ENCODE data around the gene ERBIN. TPM values are rescaled to one million over a fixed set of nuclear protein-coding genes. Genes with fewer than 3 reads are reported as not detected.
"Not testable (repeated sequence)": the region's sequence is repeated elsewhere in the genome, so short reads cannot be mapped to it uniquely, and the experiment has no call there.

The ERBIN gene
- total RNA-seq, 1 donor from 2014 or later = 61.4 TPM

GRCh38 chr5:65916636-65917035, 9.7 kb upstream of the ERBIN start:
- no peak for DNase-seq (ENCODE audit: extremely low read depth, low read depth, low spot score)

- DNase-seq (ENCODE audit: extremely low read depth, low read depth, low spot score) = no peak
Measured at GRCh38 chr5:65919773-65920172, 6.6 kb upstream of the ERBIN start.

- no peak for DNase-seq (ENCODE audit: extremely low read depth, low read depth, low spot score)
Measured at GRCh38 chr5:65923339-65923738, 3.0 kb upstream of the ERBIN start.

GRCh38 chr5:65924366-65925043, 1.9 kb upstream of the ERBIN start:
- DNase-seq (ENCODE audit: extremely low read depth, low read depth, low spot score) = no peak

GRCh38 chr5:65925044-65925600, 1.3 kb upstream of the ERBIN start:
- DNase-seq (ENCODE audit: extremely low read depth, low read depth, low spot score) = no peak

- no peak for DNase-seq (ENCODE audit: extremely low read depth, low read depth, low spot score)
Measured at GRCh38 chr5:65925601-65926275, 637 bp upstream of the ERBIN start.

- DNase-seq (ENCODE audit: extremely low read depth, low read depth, low spot score) = no peak
Measured at GRCh38 chr5:65926893-65927292, 518 bp downstream of the ERBIN start.

- DNase-seq (ENCODE audit: extremely low read depth, low read depth, low spot score) = peak; percentile 39
Measured at GRCh38 chr5:65927503-65928321, 1.3 kb downstream of the ERBIN start.

GRCh38 chr5:65928322-65928752, 2.0 kb downstream of the ERBIN start:
- no peak for DNase-seq (ENCODE audit: extremely low read depth, low read depth, low spot score)

GRCh38 chr5:65928860-65929259, 2.5 kb downstream of the ERBIN start:
- no peak for DNase-seq (ENCODE audit: extremely low read depth, low read depth, low spot score)

GRCh38 chr5:65932676-65933075, 6.3 kb downstream of the ERBIN start:
- no peak for DNase-seq (ENCODE audit: extremely low read depth, low read depth, low spot score)

GRCh38 chr5:65933295-65933694, 6.9 kb downstream of the ERBIN start:
- no peak for DNase-seq (ENCODE audit: extremely low read depth, low read depth, low spot score)

- DNase-seq (ENCODE audit: extremely low read depth, low read depth, low spot score) = no peak
Measured at GRCh38 chr5:65938256-65938655, 11.9 kb downstream of the ERBIN start.

GRCh38 chr5:65943771-65944170, 17.4 kb downstream of the ERBIN start:
- no peak for DNase-seq (ENCODE audit: extremely low read depth, low read depth, low spot score)

GRCh38 chr5:65946198-65946745, 19.9 kb downstream of the ERBIN start:
- DNase-seq (ENCODE audit: extremely low read depth, low read depth, low spot score) = no peak

GRCh38 chr5:65948115-65948747, 21.9 kb downstream of the ERBIN start:
- DNase-seq (ENCODE audit: extremely low read depth, low read depth, low spot score) = no peak

- DNase-seq (ENCODE audit: extremely low read depth, low read depth, low spot score) = no peak
Measured at GRCh38 chr5:65951330-65951729, 25.0 kb downstream of the ERBIN start.

- DNase-seq (ENCODE audit: extremely low read depth, low read depth, low spot score) = no peak
Measured at GRCh38 chr5:65952259-65952658, 25.9 kb downstream of the ERBIN start.

GRCh38 chr5:65954200-65954599, 27.8 kb downstream of the ERBIN start:
- no peak for DNase-seq (ENCODE audit: extremely low read depth, low read depth, low spot score)

- DNase-seq (ENCODE audit: extremely low read depth, low read depth, low spot score) = no peak
Measured at GRCh38 chr5:65955746-65956145, 29.4 kb downstream of the ERBIN start.

GRCh38 chr5:65957703-65958102, 31.3 kb downstream of the ERBIN start:
- DNase-seq (ENCODE audit: extremely low read depth, low read depth, low spot score) = not testable (repeated sequence)

Data from glomerular endothelial cell (primary cell).